Endothelial cell of umbilical vein (primary cell): ENCODE measurements around the gene UPP1. TPM values are rescaled to one million over a fixed set of nuclear protein-coding genes. Genes with fewer than 3 reads are reported as not detected.

Source experiments
- BruUV-seq: library from RNA; stranded (reverse); fragments of 400-500 nt; replicated peaks from 2 replicates; lab custom pipeline; 2021; lab: Mats Ljungman, UMichigan
- CTCF ChIA-PET: fragments of 300-600, 350-600 bp; sonication (Branson Sonifier 250); formaldehyde crosslinking; loops from one replicate; lab custom pipeline; 2021; ENCODE audit warnings: antibody characterized with exemption, inconsistent platforms; lab: Charles Lee
- POLR2A ChIA-PET: fragments of 300-600, 350-600 bp; sonication (Branson Sonifier 250); formaldehyde crosslinking; loops from one replicate; lab custom pipeline; 2021; ENCODE audit warnings: antibody characterized with exemption, inconsistent platforms; lab: Charles Lee
- DNase-seq: peaks from one replicate; pipeline ENCODE4 v3.0.0-alpha.2; 2011; ENCODE audit warnings: low read depth, low spot score
- FAIRE-seq: peaks from 2 replicates; lab custom pipeline; 2011; peaks lifted over from hg19 to GRCh38; lab: Jason Lieb, UNC
- H2AFZ ChIP-seq: 2 replicates; pipeline ENCODE4 v1.6.0; 2012; ENCODE audit warnings: low read depth, low read length, control low read depth, inconsistent platforms
- H3K27ac ChIP-seq: 2 replicates; pipeline ENCODE4 v1.5.1; 2011; ENCODE audit warnings: low read depth, mild to moderate bottlenecking, control low read depth, low read length, moderate library complexity; ENCODE audit not compliant: insufficient read depth
- H3K27me3 ChIP-seq, 2 experiments: 2 replicates each; pipeline versions ENCODE4 v1.6.0 to v1.6.1; 2011; ENCODE audit warnings: low read length in 2 of 2, mixed read lengths in 1 of 2; ENCODE audit not compliant: control insufficient read depth in 2 of 2, insufficient read depth in 2 of 2
- H3K36me3 ChIP-seq, 2 experiments: 2 replicates in 1 of 2; 3 replicates in 1 of 2; pipeline ENCODE4 v1.5.1; 2011; ENCODE audit warnings: low read length in 2 of 2, mild to moderate bottlenecking in 1 of 2, moderate library complexity in 1 of 2; ENCODE audit not compliant: control insufficient read depth in 2 of 2, insufficient read depth in 2 of 2; ENCODE audit errors: extremely low read depth in 1 of 2
- H3K4me1 ChIP-seq: 3 replicates; pipeline ENCODE4 v1.5.1; 2011; ENCODE audit warnings: mild to moderate bottlenecking, low read length; ENCODE audit not compliant: control insufficient read depth, insufficient read depth; ENCODE audit errors: extremely low read depth
- H3K4me2 ChIP-seq: 2 replicates; pipeline ENCODE4 v1.6.1; 2011; ENCODE audit warnings: low read length, control low read depth, mixed read lengths; ENCODE audit not compliant: insufficient read depth
- H3K4me3 ChIP-seq, 3 experiments: fragments of 200-600 bp in 1 of 3; sonication (generic), shearing (Covaris generic) in 1 of 3; replicated peaks in 1 of 3; 2 replicates each; pipeline ENCODE4 v1.5.1; 2011 to 2016; ENCODE audit warnings: control low read depth in 3 of 3, low read length in 3 of 3, mild to moderate bottlenecking in 2 of 3, inconsistent platforms in 1 of 3, low read depth in 1 of 3, moderate library complexity in 1 of 3; ENCODE audit not compliant: insufficient read depth in 1 of 3
- H3K79me2 ChIP-seq: 2 replicates; pipeline ENCODE4 v1.6.0; 2012; ENCODE audit warnings: low read length, inconsistent platforms; ENCODE audit not compliant: control insufficient read depth, insufficient read depth
- H3K9ac ChIP-seq: replicated peaks from 2 replicates; pipeline ENCODE3; 2011; ENCODE audit warnings: low read length, control low read depth; ENCODE audit not compliant: insufficient read depth; ENCODE audit errors: extremely low read depth
- H3K9me1 ChIP-seq: replicated peaks from 3 replicates; pipeline ENCODE4 v1.6.0; 2011; ENCODE audit warnings: mild to moderate bottlenecking, low read length; ENCODE audit not compliant: control insufficient read depth, insufficient read depth; ENCODE audit errors: extremely low read depth
- H3K9me3 ChIP-seq: replicated peaks from 2 replicates; pipeline ENCODE4 v1.5.1; 2012; ENCODE audit warnings: low read length, inconsistent platforms; ENCODE audit not compliant: control insufficient read depth, insufficient read depth
- H4K20me1 ChIP-seq: replicated peaks from 2 replicates; pipeline ENCODE3; 2011; ENCODE audit warnings: mild to moderate bottlenecking, low read length; ENCODE audit not compliant: control insufficient read depth, insufficient read depth; ENCODE audit errors: extremely low read depth
- CTCF ChIP-seq, 2 donors: IDR thresholded peaks; 1 replicate in 1 of 2; 2 replicates in 1 of 2; pipeline ENCODE4 v1.5.1; 2011; ENCODE audit warnings: low read length in 2 of 2, mild to moderate bottlenecking in 2 of 2, moderate library complexity in 2 of 2, control low read depth in 1 of 2, inconsistent platforms in 1 of 2, low read depth in 1 of 2; ENCODE audit not compliant: insufficient read depth in 1 of 2; ENCODE audit errors: extremely low read depth in 1 of 2
- EZH2 ChIP-seq: IDR thresholded peaks from 2 replicates; pipeline ENCODE4 v1.6.1; 2012; ENCODE audit warnings: borderline replicate concordance, low read depth, mild to moderate bottlenecking, moderate library complexity, low read length, inconsistent platforms; ENCODE audit not compliant: severe bottlenecking
- FOS ChIP-seq: IDR thresholded peaks from 2 replicates; pipeline ENCODE4 v1.6.1; 2011; ENCODE audit warnings: mild to moderate bottlenecking, low read length, moderate library complexity, borderline replicate concordance; ENCODE audit not compliant: insufficient read depth
- GATA2 ChIP-seq: IDR thresholded peaks from 2 replicates; pipeline ENCODE4 v1.7.0; 2011; ENCODE audit warnings: low read depth, mild to moderate bottlenecking, moderate library complexity, mixed read lengths, low read length; ENCODE audit not compliant: insufficient read length, insufficient read depth
- JUN ChIP-seq: IDR thresholded peaks from 2 replicates; pipeline ENCODE4 v1.6.1; 2011; ENCODE audit warnings: borderline replicate concordance, low read depth; ENCODE audit not compliant: insufficient read length, insufficient read depth
- MYC ChIP-seq: IDR thresholded peaks from one replicate; pipeline ENCODE4 v1.6.1; 2011; ENCODE audit warnings: mild to moderate bottlenecking, low read depth, low read length
- POLR2A ChIP-seq: IDR thresholded peaks from 2 replicates; pipeline ENCODE4 v1.6.1; 2012; ENCODE audit warnings: low read depth, mild to moderate bottlenecking, control low read depth, low read length
- POLR2AphosphoS5 ChIP-seq: IDR thresholded peaks from 2 replicates; pipeline ENCODE4 v1.6.1; 2012; ENCODE audit warnings: low read depth, mild to moderate bottlenecking, control low read depth, low read length, moderate library complexity; ENCODE audit not compliant: insufficient read depth
- dilution Hi-C: fragments of 300-500 bp; cut with MboI; formaldehyde crosslinking; loops from one replicate; pipeline ENCODE4 v1.15.0; 2019; ENCODE audit warnings: low sequenced_read_pairs; ENCODE audit not compliant: extremely low pct_ligation_motif_present
- intact Hi-C: fragments of 100-400 bp; cut with micrococcal nuclease; formaldehyde crosslinking; loops from one replicate; pipeline ENCODE4 v1.10.0; 2022
- polyA plus RNA-seq, 4 experiments: library from polyadenylated mRNA; depleted of rRNA in 3 of 4; stranded (reverse) in 3 of 4; unstranded in 1 of 4; fragments of >200 nt; gene quantifications; 2 replicates each; pipeline versions ENCODE4 v1.2.1 to v1.2.3, GENCODE V29; 2011 to 2012; ENCODE audit warnings: missing spikeins in 1 of 4
- total RNA-seq: library from RNA; stranded (reverse); gene quantifications from 2 replicates; pipeline ENCODE4 v1.2.3, GENCODE V29; 2021
- TF ChIP-seq, protein P1 (sequence below): IDR thresholded peaks from 2 replicates; pipeline ENCODE4 v1.6.1; 2011; ENCODE audit not compliant: insufficient read depth, insufficient read length

UPP1 gene
- total and polyA plus RNA-seq, 2 donors (not counting 3 experiments of a cell fraction or from before 2014, with no cell fraction given), result 60.7 to 66.0 TPM

- TF ChIP-seq FOS (no peak), POLR2AphosphoS5 (no peak), MYC (no peak)
- FAIRE-seq (no peak), DNase-seq (no peak)
- no TSS peak for BruUV-seq
- no peaks in the 10 kb centered on the region for H3K79me2 ChIP-seq
- no peaks in the 10 kb centered on the region for H4K20me1 ChIP-seq
- ChIA-PET POLR2A (no interaction called here), CTCF (interaction anchor here (1.2 kb wide), 1 partner anchor 50 kb away, joined by 5 read pairs; no protein-coding TSS in a partner anchor)
- dilution Hi-C loops (no loop called here), intact Hi-C loops (no loop called here)
- no peak overlapping the region for H2AFZ ChIP-seq
- no peaks in the 10 kb centered on the region for H3K27me3 ChIP-seq
- H3K4me1 ChIP-seq, result no peaks in the 10 kb centered on the region
- no peak overlapping the region for H3K27ac ChIP-seq
- H3K9ac ChIP-seq, result no peak overlapping the region
- H3K4me2 ChIP-seq, result no peak overlapping the region
- no peaks in the 10 kb centered on the region for H3K9me1 ChIP-seq
- no peaks in the 10 kb centered on the region for H3K36me3 ChIP-seq
- H3K4me3 ChIP-seq, result no peak overlapping the region
- H3K9me3 ChIP-seq, result no peaks in the 10 kb centered on the region
Observed at GRCh38 chr7:48059706-48060105, 29.4 kb upstream of the UPP1 start.

GRCh38 chr7:48063985-48064384 lies 25.1 kb upstream of the UPP1 start:
- Histone ChIP-seq H3K79me2 (no peaks in the 10 kb centered on the region), H3K9me1 (no peaks in the 10 kb centered on the region), H3K4me3 (no peak overlapping the region), H3K27ac (no peak overlapping the region), H3K4me2 (no peak overlapping the region), H2AFZ (no peak overlapping the region), H3K9ac (no peak overlapping the region), H3K4me1 (no peaks in the 10 kb centered on the region), H3K9me3 (no peaks in the 10 kb centered on the region), H4K20me1 (no peaks in the 10 kb centered on the region), H3K36me3 (no peaks in the 10 kb centered on the region), H3K27me3 (no peaks in the 10 kb centered on the region)
- ChIA-PET CTCF (no interaction called here), POLR2A (no interaction called here)
- intact Hi-C loops, result no loop called here
- dilution Hi-C loops, result no loop called here
- BruUV-seq, result no TSS peak
- no peak for DNase-seq
- TF ChIP-seq POLR2A (no peak), EZH2 (no peak), CTCF (IDR thresholded peaks at IDR 0.05; ENCODE audit: extremely low read depth in 1 of 2, insufficient read depth in 1 of 2, low read depth in 1 of 2, low read length in 2 of 2) (no peak), FOS (no peak), MYC (no peak), JUN (no peak), GATA2 (no peak), POLR2AphosphoS5 (no peak)
- TF ChIP-seq, protein P1, sequence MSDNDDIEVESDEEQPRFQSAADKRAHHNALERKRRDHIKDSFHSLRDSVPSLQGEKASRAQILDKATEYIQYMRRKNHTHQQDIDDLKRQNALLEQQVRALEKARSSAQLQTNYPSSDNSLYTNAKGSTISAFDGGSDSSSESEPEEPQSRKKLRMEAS, result no peak
- FAIRE-seq, result no peak
